IPS-18c (cell line): ENCODE measurements around the gene TEX22.
A peak's percentile ranks its signal among the peaks of the same experiment; 100 is the strongest.

ENCODE experiments used
- H3K4me3 ChIP-seq: 2 replicates; pipeline ENCODE4 v1.7.0; 2013; ENCODE audit warnings: low read depth, mild to moderate bottlenecking, low read length, moderate library complexity; ENCODE audit not compliant: insufficient read depth
- H3K9me3 ChIP-seq: one replicate; pipeline ENCODE4 v1.6.1; 2013; ENCODE audit warnings: mild to moderate bottlenecking, low read length, moderate library complexity; ENCODE audit not compliant: control insufficient read depth, insufficient read depth

Gene TEX22

GRCh38 chr14:105389976-105390848 lies 8.1 kb upstream of the TEX22 start:
- Histone ChIP-seq H3K4me3 (no peak overlapping the region), H3K9me3 (peaks cover 2% of the 10 kb centered on the region)

DNA sequence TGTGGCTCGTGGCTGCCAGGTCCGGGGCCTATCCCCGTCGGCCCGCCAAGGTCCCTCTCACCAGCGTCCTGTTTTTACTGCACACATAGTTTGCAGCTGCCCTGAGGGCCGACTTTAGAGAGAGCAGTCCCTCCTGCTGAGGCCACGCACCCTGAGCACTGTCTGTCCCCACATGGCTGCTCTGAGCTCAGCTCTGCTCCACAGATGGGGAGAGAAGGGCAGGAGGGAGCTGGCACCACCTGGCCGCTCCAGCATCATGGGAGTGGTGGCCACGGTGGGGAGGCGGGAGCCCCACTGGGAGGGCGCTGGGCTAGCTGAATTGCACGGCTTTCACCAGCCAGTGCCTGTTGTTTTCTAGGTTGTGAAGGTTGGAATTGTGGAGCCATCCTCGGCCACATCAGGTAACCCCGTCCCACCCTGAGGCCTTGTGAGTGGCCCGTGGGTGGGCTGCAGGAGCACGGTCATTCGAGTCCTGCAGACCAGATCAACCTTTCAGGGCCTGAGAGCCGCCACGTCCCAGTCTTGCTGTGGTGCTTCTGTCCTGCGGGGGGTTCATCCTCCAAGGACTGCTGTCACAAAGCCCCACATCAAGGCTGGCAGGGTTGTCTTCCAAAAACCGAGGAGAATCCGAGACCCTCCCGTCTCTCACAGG lies 7.4 kb upstream of the TEX22 start:
- Histone ChIP-seq H3K9me3 (peaks cover 2% of the 10 kb centered on the region), H3K4me3 (no peak overlapping the region)

DNA sequence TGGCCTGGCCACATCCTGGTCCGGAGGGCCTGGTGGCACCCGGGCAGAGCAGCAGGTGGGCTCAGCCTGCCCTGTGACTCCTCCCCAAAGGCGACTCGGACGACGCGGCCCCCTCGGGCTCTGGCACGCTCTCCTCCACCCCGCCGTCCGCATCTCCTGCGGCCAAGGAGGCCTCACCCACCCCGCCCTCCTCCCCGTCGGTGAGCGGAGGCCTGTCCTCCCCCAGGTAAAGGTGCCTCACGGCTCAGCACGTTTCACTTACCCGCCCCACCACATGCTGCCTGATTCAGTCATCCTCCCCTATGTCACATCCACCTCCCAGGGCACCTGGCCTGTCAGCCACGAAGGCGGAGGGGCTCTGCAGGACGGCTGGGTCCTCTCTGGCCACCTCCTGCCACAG lies 6.8 kb upstream of the TEX22 start:
- H3K9me3 ChIP-seq = peaks cover 2% of the 10 kb centered on the region
- H3K4me3 ChIP-seq = no peak overlapping the region

DNA sequence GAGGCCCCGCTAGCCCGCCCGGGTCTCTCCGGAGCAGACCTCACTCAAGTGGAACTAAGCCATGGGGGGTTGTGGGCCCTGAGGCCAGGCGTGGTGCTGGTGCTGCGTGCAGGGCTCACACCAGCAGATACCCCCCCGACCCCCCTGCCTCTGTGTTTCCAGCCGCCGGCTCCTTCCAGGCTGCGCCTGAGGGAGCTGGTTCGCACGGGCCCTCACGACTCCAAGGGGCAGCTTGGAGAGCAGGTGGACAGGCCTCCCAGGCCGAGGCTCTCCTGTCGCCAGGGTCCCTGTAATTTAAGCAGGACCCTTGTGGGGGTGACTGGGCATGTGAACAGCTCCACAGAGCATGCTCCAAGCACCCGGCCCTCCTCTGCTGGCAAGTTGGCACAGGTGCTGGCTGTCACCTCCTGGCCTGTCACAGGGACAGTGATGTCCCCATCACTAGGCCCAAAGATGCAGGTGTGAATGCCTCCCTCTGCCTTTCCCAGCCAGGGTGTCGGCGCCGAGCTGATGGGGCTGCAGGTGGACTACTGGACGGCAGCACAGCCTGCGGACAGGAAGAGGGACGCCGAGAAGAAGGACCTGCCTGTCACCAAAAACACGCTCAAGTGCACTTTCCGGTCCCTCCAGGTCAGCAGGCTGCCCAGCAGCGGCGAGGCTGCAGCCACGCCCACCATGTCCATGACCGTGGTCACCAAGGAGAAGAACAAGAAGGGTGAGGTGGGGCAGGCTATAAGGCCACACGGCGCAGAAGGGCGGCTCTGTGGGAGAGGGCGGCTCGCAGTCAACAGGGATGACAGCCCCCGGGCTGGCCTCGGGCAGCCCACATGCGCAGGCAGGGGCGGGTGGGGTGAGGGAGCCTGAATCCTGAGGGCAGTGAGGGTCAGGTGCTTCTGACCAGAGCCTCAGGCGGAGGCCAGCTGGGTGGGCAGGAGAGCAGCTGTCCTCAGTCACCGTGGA lies 5.9 kb upstream of the TEX22 start:
- no peak overlapping the region for H3K4me3 ChIP-seq

DNA sequence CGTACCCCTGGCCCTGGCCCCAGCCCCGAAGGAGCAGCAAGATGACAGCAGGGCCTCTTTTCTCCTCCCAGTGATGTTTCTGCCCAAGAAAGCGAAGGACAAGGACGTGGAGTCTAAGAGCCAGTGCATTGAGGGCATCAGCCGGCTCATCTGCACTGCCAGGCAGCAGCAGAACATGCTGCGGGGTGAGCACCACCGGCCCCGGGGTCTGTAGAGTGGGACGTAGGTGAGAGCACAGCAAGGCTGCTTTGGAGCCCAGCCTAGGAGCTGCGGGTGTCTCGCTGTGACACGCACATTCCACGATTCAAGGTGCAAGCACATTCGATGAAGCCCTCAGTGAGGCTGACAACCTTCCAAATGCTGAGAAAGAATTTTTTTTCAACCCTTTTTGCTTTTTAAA lies 5.2 kb upstream of the TEX22 start:
- no peak overlapping the region for H3K4me3 ChIP-seq
- H3K9me3 ChIP-seq = peaks cover 1% of the 10 kb centered on the region

More for the DNA sequence above, 5.9 kb upstream of the TEX22 start:
- peaks cover 2% of the 10 kb centered on the region for H3K9me3 ChIP-seq

GRCh38 chr14:105394714-105395537 lies 3.4 kb upstream of the TEX22 start:
- H3K4me3 ChIP-seq = no peak overlapping the region
- peaks cover 5% of the 10 kb centered on the region for H3K9me3 ChIP-seq

DNA sequence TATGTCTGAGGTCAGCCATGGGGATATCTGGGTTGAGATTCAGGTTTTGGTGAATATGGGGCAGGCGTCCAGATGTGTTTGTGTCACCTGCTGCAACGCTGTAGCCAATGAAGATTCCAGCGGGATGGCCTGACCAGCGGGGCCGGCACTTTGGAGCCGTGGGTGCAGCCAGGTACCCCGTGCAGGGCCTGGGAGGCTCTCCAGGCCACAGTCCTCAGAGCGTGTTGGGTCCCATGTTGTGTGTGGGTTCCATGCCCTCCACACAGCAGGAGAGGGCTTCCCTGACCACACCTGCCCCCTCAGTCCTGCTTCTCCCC lies 2.8 kb upstream of the TEX22 start:
- Histone ChIP-seq H3K4me3 (no peak overlapping the region), H3K9me3 (peaks cover 10% of the 10 kb centered on the region)

- H3K9me3 ChIP-seq = peaks cover 18% of the 10 kb centered on the region
- H3K4me3 ChIP-seq = no peak overlapping the region
These were observed 897 bp upstream of the TEX22 start for GRCh38 chr14:105397350-105397931.

DNA sequence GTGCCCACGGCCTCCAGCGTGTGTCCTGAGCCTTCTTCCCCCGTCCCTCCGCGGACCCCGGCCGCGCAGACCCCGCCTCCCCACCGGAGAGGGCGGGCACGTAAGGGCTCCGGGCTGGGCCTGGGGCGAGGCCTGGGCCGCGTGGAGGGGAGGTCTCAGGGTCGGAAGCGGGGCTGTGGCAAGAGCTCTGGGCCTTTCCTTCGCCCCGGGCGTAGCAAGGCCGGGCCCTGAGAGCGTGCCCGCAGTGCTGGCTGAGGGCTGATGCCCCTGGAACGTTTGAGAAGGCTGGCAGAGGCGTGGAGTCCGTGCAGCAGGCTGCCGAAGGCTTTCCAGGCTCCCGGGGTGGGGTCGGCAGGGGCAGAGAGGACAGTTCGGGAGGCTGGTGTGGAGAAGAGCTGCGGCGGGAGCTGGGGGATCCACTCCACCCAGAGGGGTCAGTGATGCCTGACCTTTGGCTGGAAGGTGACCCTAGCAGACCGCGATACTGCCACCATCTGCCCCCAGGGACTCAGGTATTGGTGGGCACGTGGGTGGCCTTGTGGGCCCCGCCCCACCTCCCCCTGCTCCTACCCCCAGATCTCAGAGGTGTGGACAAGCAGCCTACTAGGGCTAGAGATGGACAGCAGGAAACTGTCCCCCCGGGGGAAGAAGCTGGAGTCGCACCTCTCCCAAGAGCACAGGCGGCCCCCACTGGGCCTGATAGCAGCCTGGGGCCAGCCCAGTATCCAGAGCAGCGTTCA lies 558 bp downstream of the TEX22 start:
- peak overlapping the region; percentile 53 for H3K4me3 ChIP-seq
- peaks cover 18% of the 10 kb centered on the region for H3K9me3 ChIP-seq

- peak overlapping the region; percentile 20; the same call in 1 of the 2 replicates for H3K4me3 ChIP-seq
- H3K9me3 ChIP-seq = peaks cover 18% of the 10 kb centered on the region
These were observed 1.1 kb downstream of the TEX22 start for GRCh38 chr14:105399466-105399775.

- Histone ChIP-seq H3K9me3 (peaks cover 18% of the 10 kb centered on the region), H3K4me3 (0 out of 2 replicates have a peak overlapping the region, but pooled peaks have one; percentile 1)
These were observed 1.7 kb downstream of the TEX22 start for GRCh38 chr14:105400016-105400415.

- Histone ChIP-seq H3K9me3 (peaks cover 18% of the 10 kb centered on the region), H3K4me3 (no peak overlapping the region)
These were observed 3.4 kb downstream of the TEX22 start for GRCh38 chr14:105401699-105402098.

DNA sequence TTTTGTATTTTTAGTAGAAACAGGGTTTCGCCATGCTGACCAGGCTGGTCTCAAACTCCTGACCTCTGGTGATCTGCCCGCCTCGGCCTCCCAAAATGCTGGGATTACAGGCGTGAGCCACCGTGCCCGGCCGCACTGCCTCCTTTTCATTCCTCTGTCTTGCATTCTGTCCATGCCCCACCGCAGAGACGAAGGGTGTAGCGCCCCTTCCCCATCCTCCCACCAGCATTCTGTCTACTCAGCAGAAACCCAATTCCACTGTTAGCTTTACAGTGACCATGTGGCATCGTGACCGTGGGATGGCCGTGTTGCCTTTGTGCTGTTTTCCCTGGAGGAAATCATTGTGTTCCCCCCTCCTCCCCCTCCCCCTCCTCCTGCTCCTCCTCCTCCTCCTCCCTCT lies 10.3 kb downstream of the TEX22 start:
- H3K4me3 ChIP-seq = no peak overlapping the region
- H3K9me3 ChIP-seq = peaks cover 3% of the 10 kb centered on the region

- no peak overlapping the region for H3K4me3 ChIP-seq
- peaks cover 3% of the 10 kb centered on the region for H3K9me3 ChIP-seq
These were observed 11.0 kb downstream of the TEX22 start for GRCh38 chr14:105409364-105409763.

- Histone ChIP-seq H3K9me3 (peaks cover 3% of the 10 kb centered on the region), H3K4me3 (peak overlapping the region; percentile 43; the same call in 1 of the 2 replicates)
These were observed 12.3 kb downstream of the TEX22 start for GRCh38 chr14:105410642-105411016.
